NCI-H1048 (cell line): ENCODE measurements around the gene TMEM87B.
"Not testable (repeated sequence)": the region's sequence is repeated elsewhere in the genome, so short reads cannot be mapped to it uniquely, and the experiment has no call there.

ENCODE experiments used
- DNase-seq: peaks from one replicate; lab custom pipeline; 2025; lab: John Stamatoyannopoulos, UW

TMEM87B gene

GRCh38 chr2:112033600-112033999, 21.5 kb upstream of the TMEM87B start:
- no peak for DNase-seq

- no peak for DNase-seq
Measured at GRCh38 chr2:112034924-112035323, 20.1 kb upstream of the TMEM87B start.

- DNase-seq = no peak
Measured at GRCh38 chr2:112035786-112036185, 19.3 kb upstream of the TMEM87B start.

GRCh38 chr2:112039556-112039955, 15.5 kb upstream of the TMEM87B start:
- not testable (repeated sequence) for DNase-seq

GRCh38 chr2:112040066-112040465, 15.0 kb upstream of the TMEM87B start:
- DNase-seq = not testable (repeated sequence)

- DNase-seq = not testable (repeated sequence)
Measured at GRCh38 chr2:112041460-112041859, 13.6 kb upstream of the TMEM87B start.

GRCh38 chr2:112045446-112046014, 9.5 kb upstream of the TMEM87B start:
- DNase-seq = no peak

- no peak for DNase-seq
Measured at GRCh38 chr2:112046231-112046630, 8.8 kb upstream of the TMEM87B start.

GRCh38 chr2:112047537-112048235, 7.4 kb upstream of the TMEM87B start:
- DNase-seq = no peak

GRCh38 chr2:112048236-112048592, 6.9 kb upstream of the TMEM87B start:
- DNase-seq = no peak

- DNase-seq = no peak
Measured at GRCh38 chr2:112048887-112049286, 6.2 kb upstream of the TMEM87B start.

GRCh38 chr2:112050316-112050715, 4.8 kb upstream of the TMEM87B start:
- no peak for DNase-seq

GRCh38 chr2:112053917-112054846, 887 bp upstream of the TMEM87B start:
- peak; percentile 78 for DNase-seq

GRCh38 chr2:112055730-112056625, 909 bp downstream of the TMEM87B start:
- DNase-seq = peak; percentile 17

- DNase-seq = no peak
Measured at GRCh38 chr2:112056626-112056987, 1.5 kb downstream of the TMEM87B start.

GRCh38 chr2:112059671-112060070, 4.6 kb downstream of the TMEM87B start:
- no peak for DNase-seq

- DNase-seq = no peak
Measured at GRCh38 chr2:112061299-112061698, 6.2 kb downstream of the TMEM87B start.

GRCh38 chr2:112061840-112062239, 6.8 kb downstream of the TMEM87B start:
- DNase-seq = no peak

GRCh38 chr2:112062894-112063293, 7.8 kb downstream of the TMEM87B start:
- no peak for DNase-seq

GRCh38 chr2:112065486-112065885, 10.4 kb downstream of the TMEM87B start:
- DNase-seq = no peak

GRCh38 chr2:112065966-112066365, 10.9 kb downstream of the TMEM87B start:
- DNase-seq = no peak

- DNase-seq = not testable (repeated sequence)
Measured at GRCh38 chr2:112069794-112070193, 14.7 kb downstream of the TMEM87B start.
